ENCODE results near the gene CD68. TPM values are rescaled to one million over a fixed set of nuclear protein-coding genes. Genes with fewer than 3 reads are reported as not detected.

The CD68 gene
- total and polyA plus RNA-seq, 7 experiments from 2014 or later: 0.12 to 176 (median 7.6) TPM

DNA sequence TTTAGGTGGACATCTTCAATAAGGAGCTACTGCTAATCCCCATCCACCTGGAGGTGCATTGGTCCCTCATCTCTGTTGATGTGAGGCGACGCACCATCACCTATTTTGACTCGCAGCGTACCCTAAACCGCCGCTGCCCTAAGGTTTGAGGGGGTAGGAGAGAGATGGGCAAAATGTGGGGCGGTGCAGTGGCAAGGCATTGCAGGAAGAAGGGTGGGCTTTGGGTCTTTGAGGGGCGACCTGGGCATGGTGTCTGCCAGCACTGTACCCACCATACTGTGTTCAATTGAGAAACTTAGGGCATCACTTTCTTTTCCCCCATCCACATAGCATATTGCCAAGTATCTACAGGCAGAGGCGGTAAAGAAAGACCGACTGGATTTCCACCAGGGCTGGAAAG is 9.1 kb upstream of the CD68 start:
- H3K36me3 Mint-ChIP-seq: peaks cover 4 to 43% (median 15%) of the 10 kb centered on the region in 5 donors
- Histone ChIP-seq H3K9me3 (ENCODE audit: control insufficient read depth in 2 of 3, low read length in 3 of 3) (no peaks in the 10 kb centered on the region), H3K36me3 (ENCODE audit: control insufficient read depth in 2 of 3, insufficient read depth in 3 of 3, low read length in 3 of 3) (peaks cover 17 to 70% (median 18%) of the 10 kb centered on the region in 3 experiments), H3K4me1 (ENCODE audit: control insufficient read depth in 2 of 2, insufficient read depth in 2 of 2, low read length in 2 of 2) (peaks cover 19 to 21% of the 10 kb centered on the region in 2 donors), H3K27me3 (ENCODE audit: control insufficient read depth in 2 of 2, insufficient read depth in 2 of 2, low read length in 2 of 2) (no peaks in the 10 kb centered on the region), H3K27ac (ENCODE audit: low read depth, low read length) (no peak overlapping the region), H3K4me3 (ENCODE audit: low read length) (no peak overlapping the region)
- peaks cover 0 to 6% (median 0%) of the 10 kb centered on the region in 11 donors for H3K9me3 Mint-ChIP-seq
- intact Hi-C loops (cut with micrococcal nuclease): loop anchor here (5.0 to 10.0 kb wide), 8 partner anchors 42 to 584 kb away; partner anchors contain the start of genes PER1 (in 2 of the 2), BCL6B (in 1 of the 2), CHD3 (in 1 of the 2) and CYB5D1 (in 1 of the 2)
- ATAC-seq (no peak), DNase-seq (no peak)
- H3K4me3 Mint-ChIP-seq: no peak overlapping the region
- H3K4me1 Mint-ChIP-seq: peaks cover 9 to 44% (median 26%) of the 10 kb centered on the region in 7 donors
- CTCF ChIA-PET: interaction anchor here (2.2 kb wide), 1 partner anchor 10 kb away, joined by 12 read pairs; no protein-coding TSS in a partner anchor
- H3K27ac Mint-ChIP-seq: peak overlapping the region in 7 of 9 donors; percentile 15 to 97 (median 63)
- POLR2A ChIA-PET: interaction anchor here (0.7 to 8.2 kb wide), 4 partner anchors 13 to 134 kb away, joined by 3 to 108 read pairs (median 36); partner anchors contain the start of genes MPDU1, TP53 and WRAP53
- peaks cover 0 to 5% (median 0%) of the 10 kb centered on the region in 5 donors for H3K27me3 Mint-ChIP-seq

DNA sequence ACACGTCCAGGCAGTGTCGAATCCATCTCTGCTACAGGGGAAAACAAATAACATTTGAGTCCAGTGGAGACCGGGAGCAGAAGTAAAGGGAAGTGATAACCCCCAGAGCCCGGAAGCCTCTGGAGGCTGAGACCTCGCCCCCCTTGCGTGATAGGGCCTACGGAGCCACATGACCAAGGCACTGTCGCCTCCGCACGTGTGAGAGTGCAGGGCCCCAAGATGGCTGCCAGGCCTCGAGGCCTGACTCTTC is 7.2 kb upstream of the CD68 start:
- Histone ChIP-seq H3K4me1 (ENCODE audit: control insufficient read depth in 2 of 2, insufficient read depth in 2 of 2, low read length in 2 of 2) (peaks cover 21 to 31% of the 10 kb centered on the region in 2 donors), H3K9me3 (ENCODE audit: control insufficient read depth in 2 of 3, low read length in 3 of 3) (no peaks in the 10 kb centered on the region), H3K4me3 (ENCODE audit: low read length) (peak overlapping the region; percentile 72), H3K36me3 (ENCODE audit: control insufficient read depth in 2 of 3, insufficient read depth in 3 of 3, low read length in 3 of 3) (peaks cover 28 to 70% (median 34%) of the 10 kb centered on the region in 3 experiments), H3K27me3 (ENCODE audit: control insufficient read depth in 2 of 2, insufficient read depth in 2 of 2, low read length in 2 of 2) (no peaks in the 10 kb centered on the region), H3K27ac (ENCODE audit: low read depth, low read length) (peak overlapping the region; percentile 78)
- Mint-ChIP-seq H3K4me1 (peaks cover 12 to 61% (median 43%) of the 10 kb centered on the region in 7 donors), H3K9me3 (peaks cover 0 to 6% (median 0%) of the 10 kb centered on the region in 11 donors), H3K36me3 (peaks cover 4 to 55% (median 27%) of the 10 kb centered on the region in 5 donors), H3K27ac (peak overlapping the region; percentile 94 to 99 (median 98)), H3K27me3 (peaks cover 0 to 5% (median 0%) of the 10 kb centered on the region in 5 donors), H3K4me3 (peak overlapping the region; percentile 90 to 100 (median 98))
- ATAC-seq (no peak), DNase-seq (no peak)
- intact Hi-C loops (cut with micrococcal nuclease): loop anchor here (1.0 to 10.0 kb wide), 29 partner anchors 11 to 618 kb away; partner anchors contain the start of genes ELP5 (in 2 of the 2), PER1 (in 2 of the 2), POLR2A (in 2 of the 2) and SENP3 (in 2 of the 2)
- ChIA-PET POLR2A (interaction anchor here (1.0 to 8.2 kb wide), 11 partner anchors 8 to 136 kb away, joined by 3 to 108 read pairs (median 6); partner anchors contain the start of genes MPDU1, POLR2A, SAT2 and SENP3), CTCF (no interaction called here)

DNA sequence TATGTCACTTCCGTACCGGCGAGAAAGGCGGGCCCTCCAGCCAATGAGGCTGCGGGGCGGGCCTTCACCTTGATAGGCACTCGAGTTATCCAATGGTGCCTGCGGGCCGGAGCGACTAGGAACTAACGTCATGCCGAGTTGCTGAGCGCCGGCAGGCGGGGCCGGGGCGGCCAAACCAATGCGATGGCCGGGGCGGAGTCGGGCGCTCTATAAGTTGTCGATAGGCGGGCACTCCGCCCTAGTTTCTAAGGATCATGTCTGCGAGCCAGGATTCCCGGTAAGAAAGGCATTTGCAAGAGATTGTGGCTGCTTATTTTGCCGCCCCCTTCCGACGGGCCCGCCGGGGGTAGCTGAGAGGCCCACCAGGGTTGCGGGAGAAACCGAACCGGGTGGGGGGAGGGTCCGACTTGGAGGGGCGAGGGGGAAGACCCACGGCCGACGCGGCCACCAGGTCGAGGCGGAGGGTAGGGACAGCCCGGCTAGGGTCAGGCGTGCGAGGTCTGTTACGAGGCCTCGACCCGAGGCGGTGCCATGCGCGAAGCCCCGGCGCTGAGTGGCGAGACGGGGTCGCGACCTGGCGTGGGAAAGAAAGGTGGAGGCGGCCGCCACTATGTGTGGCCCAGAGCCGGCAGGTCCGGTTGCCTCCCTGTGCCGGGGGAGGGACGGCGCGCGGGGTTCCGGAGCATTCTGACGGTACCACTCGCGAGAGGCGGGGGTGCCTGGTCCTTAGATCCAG is 6.7 kb upstream of the CD68 start:
- H3K4me3 ChIP-seq (ENCODE audit: low read length): peak overlapping the region; percentile 91
- CTCF ChIA-PET: no interaction called here
- POLR2A ChIA-PET: interaction anchor here (1.0 to 8.2 kb wide), 17 partner anchors 9 to 359 kb away, joined by 3 to 108 read pairs (median 5); partner anchors contain the start of genes ACAP1, CNTROB, CTDNEP1 and MPDU1
- H3K9me3 ChIP-seq (ENCODE audit: control insufficient read depth in 2 of 3, low read length in 3 of 3): no peaks in the 10 kb centered on the region
- intact Hi-C loops (cut with micrococcal nuclease): loop anchor here (1.0 to 10.0 kb wide), 29 partner anchors 11 to 618 kb away; partner anchors contain the start of genes ELP5 (in 2 of the 2), MPDU1 (in 2 of the 2), PER1 (in 2 of the 2) and POLR2A (in 2 of the 2)
- DNase-seq: peak; percentile 99 to 100 (median 100)
- peaks cover 33 to 70% (median 39%) of the 10 kb centered on the region in 3 experiments for H3K36me3 ChIP-seq (ENCODE audit: control insufficient read depth in 2 of 3, insufficient read depth in 3 of 3, low read length in 3 of 3)
- H3K27ac ChIP-seq (ENCODE audit: low read depth, low read length): peak overlapping the region; percentile 96
- H3K4me1 ChIP-seq (ENCODE audit: control insufficient read depth in 2 of 2, insufficient read depth in 2 of 2, low read length in 2 of 2): peaks cover 21 to 31% of the 10 kb centered on the region in 2 donors
- H3K27me3 ChIP-seq (ENCODE audit: control insufficient read depth in 2 of 2, insufficient read depth in 2 of 2, low read length in 2 of 2): no peaks in the 10 kb centered on the region
- peak; percentile 91 for ATAC-seq
- Mint-ChIP-seq H3K36me3 (peaks cover 4 to 55% (median 31%) of the 10 kb centered on the region in 5 donors), H3K27ac (peak overlapping the region; percentile 94 to 99 (median 98)), H3K9me3 (peaks cover 0 to 8% (median 0%) of the 10 kb centered on the region in 11 donors), H3K27me3 (peaks cover 0 to 5% (median 0%) of the 10 kb centered on the region in 5 donors), H3K4me3 (peak overlapping the region; percentile 90 to 100 (median 98)), H3K4me1 (peaks cover 9 to 62% (median 48%) of the 10 kb centered on the region in 7 donors)

DNA sequence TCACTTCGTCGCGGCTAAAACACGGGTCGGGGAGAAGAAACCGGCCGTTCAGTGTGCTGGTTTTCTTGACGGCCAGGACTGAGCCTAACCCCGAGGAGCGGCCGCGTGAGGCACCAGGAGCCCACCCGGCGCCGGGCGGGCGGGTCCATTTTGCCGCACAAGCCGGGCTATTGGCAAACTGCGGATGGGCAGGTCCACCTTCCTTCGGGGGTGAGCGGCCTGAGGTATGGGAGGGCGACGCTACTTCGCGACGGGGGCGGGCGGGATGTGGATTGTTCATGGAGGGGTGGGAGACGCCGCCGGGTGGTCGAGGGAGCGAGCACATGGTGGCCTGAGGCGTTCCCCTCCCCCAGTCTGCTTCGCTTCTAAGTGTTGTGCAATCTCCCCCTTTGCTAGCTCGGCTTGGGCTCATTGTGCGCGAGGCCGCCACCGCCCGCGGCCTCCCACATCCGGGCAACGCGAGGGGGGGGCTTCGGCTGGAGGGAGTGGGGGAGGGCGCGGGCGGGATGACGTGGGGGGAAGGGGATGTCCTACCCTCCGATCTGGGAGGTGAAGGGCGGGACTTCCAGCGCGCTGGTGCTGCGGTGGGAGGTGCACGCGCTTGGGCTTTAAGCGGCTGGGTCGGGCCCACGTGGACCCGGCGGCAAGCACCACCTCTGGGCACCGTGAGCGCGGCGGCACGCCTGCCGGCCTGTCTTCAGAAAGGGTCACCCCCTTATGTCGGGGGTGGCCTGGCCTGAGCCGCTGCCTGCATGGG is 5.9 kb upstream of the CD68 start:
- H3K4me1 Mint-ChIP-seq: peaks cover 9 to 66% (median 53%) of the 10 kb centered on the region in 7 donors
- intact Hi-C loops (cut with micrococcal nuclease): loop anchor here (1.0 to 10.0 kb wide), 18 partner anchors 10 to 581 kb away; partner anchors contain the start of genes ELP5 (in 2 of the 2), PER1 (in 2 of the 2), ATP1B2 (in 1 of the 2) and BCL6B (in 1 of the 2)

DNA sequence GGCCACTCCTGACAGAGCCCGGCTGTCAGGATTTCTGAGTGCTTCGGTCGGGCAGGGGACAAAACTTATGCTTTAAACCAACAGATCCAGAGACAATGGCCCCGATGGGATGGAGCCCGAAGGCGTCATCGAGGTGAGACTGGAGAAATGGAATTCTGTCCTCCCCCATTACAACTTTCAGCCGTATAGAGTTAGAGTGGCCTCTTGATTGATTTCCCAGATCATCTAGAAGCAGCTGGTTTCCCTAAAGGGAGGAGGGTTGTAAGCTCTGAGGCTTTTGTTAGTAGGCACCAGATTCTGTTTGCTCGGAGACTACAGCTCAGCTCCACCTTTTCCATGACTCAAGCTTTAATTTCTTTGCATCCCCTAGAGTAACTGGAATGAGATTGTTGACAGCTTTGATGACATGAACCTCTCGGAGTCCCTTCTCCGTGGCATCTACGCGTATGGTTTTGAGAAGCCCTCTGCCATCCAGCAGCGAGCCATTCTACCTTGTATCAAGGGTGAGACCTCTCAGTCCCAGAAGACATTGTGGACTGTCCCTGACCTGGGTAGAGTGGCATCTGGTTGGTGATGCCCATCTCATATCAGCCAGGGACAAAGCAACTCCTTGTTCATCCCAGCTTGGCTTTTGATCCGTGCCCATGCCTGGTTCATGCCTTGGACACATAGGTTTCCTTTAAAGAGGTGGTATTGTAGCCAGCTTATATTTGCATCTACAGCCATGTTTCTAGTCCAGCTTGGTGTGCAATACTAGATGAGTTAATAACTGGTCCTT is 5.1 kb upstream of the CD68 start:
- Histone ChIP-seq H3K27me3 (ENCODE audit: control insufficient read depth in 2 of 2, insufficient read depth in 2 of 2, low read length in 2 of 2) (no peaks in the 10 kb centered on the region), H3K27ac (ENCODE audit: low read depth, low read length) (peak overlapping the region; percentile 96), H3K4me3 (ENCODE audit: low read length) (peak overlapping the region; percentile 91), H3K36me3 (ENCODE audit: control insufficient read depth in 2 of 3, insufficient read depth in 3 of 3, low read length in 3 of 3) (peaks cover 37 to 84% (median 45%) of the 10 kb centered on the region in 3 experiments), H3K9me3 (ENCODE audit: control insufficient read depth in 2 of 3, low read length in 3 of 3) (no peaks in the 10 kb centered on the region), H3K4me1 (ENCODE audit: control insufficient read depth in 2 of 2, insufficient read depth in 2 of 2, low read length in 2 of 2) (peaks cover 25 to 38% of the 10 kb centered on the region in 2 donors)
- Mint-ChIP-seq H3K27ac (peak overlapping the region; percentile 72 to 99 (median 98)), H3K36me3 (peaks cover 4 to 64% (median 42%) of the 10 kb centered on the region in 5 donors), H3K4me1 (peaks cover 14 to 74% (median 62%) of the 10 kb centered on the region in 7 donors), H3K27me3 (peaks cover 0 to 5% (median 0%) of the 10 kb centered on the region in 5 donors), H3K9me3 (peaks cover 0 to 11% (median 0%) of the 10 kb centered on the region in 11 donors), H3K4me3 (peak overlapping the region; percentile 90 to 100 (median 98))
- ChIA-PET POLR2A (interaction anchor here (0.6 to 8.2 kb wide), 25 partner anchors 9 to 802 kb away, joined by 3 to 108 read pairs (median 4); partner anchors contain the start of genes ACAP1, ATP1B2, CNTROB and CTDNEP1), CTCF (interaction anchor here (0.8 to 2.2 kb wide), 4 partner anchors 13 to 113 kb away, joined by 3 to 11 read pairs (median 5); partner anchors contain the start of genes SENP3 and TP53)
- intact Hi-C loops (cut with micrococcal nuclease): loop anchor here (5.0 to 10.0 kb wide), 8 partner anchors 38 to 580 kb away; partner anchors contain the start of genes PER1 (in 2 of the 2), BCL6B (in 1 of the 2), CHD3 (in 1 of the 2) and CYB5D1 (in 1 of the 2)
- no peak for DNase-seq
- no peak for ATAC-seq

More for the DNA sequence above, 5.9 kb upstream of the CD68 start:
- no peaks in the 10 kb centered on the region for H3K9me3 ChIP-seq (ENCODE audit: control insufficient read depth in 2 of 3, low read length in 3 of 3)
- DNase-seq (peak; percentile 80 to 92 (median 89)), ATAC-seq (peak; percentile 60)
- peaks cover 37 to 78% (median 45%) of the 10 kb centered on the region in 3 experiments for H3K36me3 ChIP-seq (ENCODE audit: control insufficient read depth in 2 of 3, insufficient read depth in 3 of 3, low read length in 3 of 3)
- CTCF ChIA-PET: interaction anchor here (1.0 to 2.2 kb wide), 2 partner anchors 13 to 14 kb away, joined by 6 to 11 read pairs; partner anchors contain the start of gene SENP3
- peaks cover 4 to 59% (median 35%) of the 10 kb centered on the region in 5 donors for H3K36me3 Mint-ChIP-seq
- H3K27ac ChIP-seq (ENCODE audit: low read depth, low read length): peak overlapping the region; percentile 96
- peaks cover 21 to 31% of the 10 kb centered on the region in 2 donors for H3K4me1 ChIP-seq (ENCODE audit: control insufficient read depth in 2 of 2, insufficient read depth in 2 of 2, low read length in 2 of 2)
- POLR2A ChIA-PET: interaction anchor here (0.6 to 8.2 kb wide), 23 partner anchors 10 to 803 kb away, joined by 3 to 108 read pairs (median 4); partner anchors contain the start of genes ACAP1, ATP1B2, CNTROB and CTDNEP1
- no peaks in the 10 kb centered on the region for H3K27me3 ChIP-seq (ENCODE audit: control insufficient read depth in 2 of 2, insufficient read depth in 2 of 2, low read length in 2 of 2)
- H3K9me3 Mint-ChIP-seq: peaks cover 0 to 8% (median 0%) of the 10 kb centered on the region in 11 donors
- peaks cover 0 to 5% (median 0%) of the 10 kb centered on the region in 5 donors for H3K27me3 Mint-ChIP-seq
- H3K27ac Mint-ChIP-seq: peak overlapping the region; percentile 94 to 99 (median 98)
- peak overlapping the region; percentile 91 for H3K4me3 ChIP-seq (ENCODE audit: low read length)
- peak overlapping the region; percentile 90 to 100 (median 98) for H3K4me3 Mint-ChIP-seq
